IMR-90 (cell line): ENCODE data around the gene TIMM10. TPM values are rescaled to one million over a fixed set of nuclear protein-coding genes. Genes with fewer than 3 reads are reported as not detected.

Experiments used
- ATAC-seq: fragments of 200-7000 bp; cut with Tn5 transposase; 2 replicates; pipeline ENCODE4 v1.9.1; 2020; ENCODE audit warnings: low read depth, mild to moderate bottlenecking, moderate library complexity
- BruUV-seq: library from RNA; stranded (reverse); fragments of 400-500 nt; replicated peaks from 2 replicates; lab custom pipeline; 2021; lab: Mats Ljungman, UMichigan
- CTCF ChIA-PET: fragments of 300-600 bp; formaldehyde crosslinking; extraction: SDS; loops from one replicate; lab custom pipeline; 2021; ENCODE audit warnings: antibody characterized with exemption; lab: Yijun Ruan, JAX
- POLR2A ChIA-PET: fragments of 300-600 bp; sonication (Branson Sonifier 250); formaldehyde crosslinking; loops from one replicate; lab custom pipeline; 2022; ENCODE audit warnings: antibody characterized with exemption; ENCODE audit not compliant: unreplicated experiment; lab: Charles Lee
- DNase-seq: peaks from one replicate; pipeline ENCODE4 v3.0.0; 2013
- H2AFZ ChIP-seq: replicated peaks from 2 replicates; pipeline ENCODE3; 2013; ENCODE audit warnings: low read length, mild to moderate bottlenecking; ENCODE audit not compliant: poor library complexity
- H2AK5ac ChIP-seq: 2 replicates; pipeline ENCODE4 v1.6.1; 2013; ENCODE audit warnings: low read depth, low read length, inconsistent platforms
- H2AK9ac ChIP-seq: replicated peaks from 2 replicates; pipeline ENCODE3; 2013; ENCODE audit warnings: mild to moderate bottlenecking, low read depth, low read length, moderate library complexity; ENCODE audit not compliant: poor library complexity
- H2BK120ac ChIP-seq: 2 replicates; pipeline ENCODE4 v1.6.1; 2013; ENCODE audit warnings: low read depth, low read length, inconsistent platforms
- H2BK15ac ChIP-seq: 3 replicates; pipeline ENCODE4 v1.6.1; 2013; ENCODE audit warnings: low read depth, low read length, inconsistent platforms
- H2BK20ac ChIP-seq: 2 replicates; pipeline ENCODE4 v1.6.1; 2013; ENCODE audit warnings: low read depth, mild to moderate bottlenecking, inconsistent platforms, low read length, moderate library complexity
- H2BK5ac ChIP-seq: 2 replicates; pipeline ENCODE4 v1.6.1; 2013; ENCODE audit warnings: mild to moderate bottlenecking, low read depth, low read length, inconsistent platforms; ENCODE audit not compliant: poor library complexity, severe bottlenecking
- H3K14ac ChIP-seq: replicated peaks from 2 replicates; pipeline ENCODE4 v1.6.1; 2013; ENCODE audit warnings: low read depth, low read length, inconsistent platforms
- H3K18ac ChIP-seq: 2 replicates; pipeline ENCODE4 v1.6.1; 2013; ENCODE audit warnings: low read depth, low read length, control low read depth
- H3K23ac ChIP-seq: 2 replicates; pipeline ENCODE4 v1.6.1; 2013; ENCODE audit warnings: low read depth, low read length, inconsistent platforms
- H3K27ac ChIP-seq: 2 replicates; pipeline ENCODE4 v1.5.1; 2013; ENCODE audit warnings: mild to moderate bottlenecking, control low read depth, low read length; ENCODE audit not compliant: insufficient read depth
- H3K27me3 ChIP-seq: 2 replicates; pipeline ENCODE4 v1.6.1; 2013; ENCODE audit warnings: low read length; ENCODE audit not compliant: control insufficient read depth, insufficient read depth
- H3K36me3 ChIP-seq: 2 replicates; pipeline ENCODE4 v1.6.1; 2013; ENCODE audit warnings: low read length, mixed read lengths; ENCODE audit not compliant: control insufficient read depth, insufficient read depth
- H3K4ac ChIP-seq: 2 replicates; pipeline ENCODE4 v1.6.1; 2013; ENCODE audit warnings: low read depth, low read length, inconsistent platforms
- H3K4me1 ChIP-seq: 2 replicates; pipeline ENCODE4 v1.6.1; 2013; ENCODE audit warnings: low read length, mixed read lengths; ENCODE audit not compliant: control insufficient read depth, insufficient read depth
- H3K4me2 ChIP-seq: 2 replicates; pipeline ENCODE4 v1.6.1; 2013; ENCODE audit warnings: low read depth, mild to moderate bottlenecking, control low read depth, low read length, moderate library complexity
- H3K4me3 ChIP-seq: 2 replicates; pipeline ENCODE4 v1.5.1; 2013; ENCODE audit warnings: low read depth, mild to moderate bottlenecking, control low read depth, low read length, moderate library complexity; ENCODE audit not compliant: insufficient read depth
- H3K56ac ChIP-seq: 2 replicates; pipeline ENCODE4 v1.6.1; 2013; ENCODE audit warnings: low read length, inconsistent platforms; ENCODE audit not compliant: insufficient read depth; ENCODE audit errors: extremely low read depth
- H3K79me1 ChIP-seq, 2 experiments: 2 replicates each; pipeline ENCODE4 v1.6.1; 2013; ENCODE audit warnings: low read length in 2 of 2, inconsistent platforms in 1 of 2, low read depth in 1 of 2
- H3K9ac ChIP-seq: 2 replicates; pipeline ENCODE4 v1.6.1; 2013; ENCODE audit warnings: low read depth, low read length, control low read depth
- H3K9me1 ChIP-seq: 2 replicates; pipeline ENCODE4 v1.6.1; 2013; ENCODE audit warnings: low read length, inconsistent platforms; ENCODE audit not compliant: insufficient read depth
- H3K9me3 ChIP-seq: 2 replicates; pipeline ENCODE4 v1.6.1; 2013; ENCODE audit warnings: low read length; ENCODE audit not compliant: control insufficient read depth, insufficient read depth
- H4K20me1 ChIP-seq: 2 replicates; pipeline ENCODE4 v1.6.1; 2013; ENCODE audit warnings: low read length, inconsistent platforms; ENCODE audit not compliant: insufficient read depth
- H4K5ac ChIP-seq: 2 replicates; pipeline ENCODE4 v1.6.1; 2013; ENCODE audit warnings: mild to moderate bottlenecking, low read depth, low read length, control low read depth
- H4K8ac ChIP-seq, 2 experiments: 2 replicates each; pipeline ENCODE4 v1.6.1; 2013; ENCODE audit warnings: low read depth in 2 of 2, low read length in 2 of 2, control low read depth in 1 of 2, inconsistent platforms in 1 of 2
- H4K91ac ChIP-seq: 2 replicates; pipeline ENCODE4 v1.6.1; 2013; ENCODE audit warnings: low read depth, low read length, inconsistent platforms; ENCODE audit not compliant: insufficient read depth
- CTCF ChIP-seq: conservative IDR thresholded peaks from 2 replicates; pipeline ENCODE4 v1.5.1; 2012; ENCODE audit warnings: mild to moderate bottlenecking, low read depth, low read length, improper control_type of control experiment
- WGBS, 2 experiments: methylation state at CpG; one replicate each; pipeline versions ENCODE4 v1.1.5 to v1.1.7; 2013; ENCODE audit warnings: missing lambda C conversion rate in 2 of 2; ENCODE audit not compliant: insufficient read length in 1 of 2; ENCODE audit errors: extremely low coverage in 2 of 2; 5-methylcytosine and 5-hydroxymethylcytosine counted together
- dilution Hi-C: fragments of 300-500 bp; cut with HindIII; formaldehyde crosslinking; loops from one replicate; pipeline ENCODE4 v1.14.3; 2018; ENCODE audit warnings: low sequenced_read_pairs; ENCODE audit not compliant: unreplicated experiment
- in situ Hi-C: fragments of 300-500 bp; cut with MboI; formaldehyde crosslinking; loops from 3 replicates; pipeline ENCODE4 v1.14.3; 2019; ENCODE audit warnings: low sequenced_read_pairs, inconsistent platforms, mixed read lengths
- intact Hi-C: fragments of 100-400 bp; cut with micrococcal nuclease; formaldehyde crosslinking; loops from 2 replicates; pipeline ENCODE4 v1.10.0; 2022
- polyA plus RNA-seq, 3 experiments: library from polyadenylated mRNA; depleted of rRNA; stranded (reverse); fragments of >200 nt; gene quantifications; 2 replicates each; pipeline ENCODE4 v1.2.3, GENCODE V29; 2012; ENCODE audit warnings: low replicate concordance in 1 of 3
- total RNA-seq: library from RNA; depleted of rRNA; stranded (reverse); fragments of >200 nt; gene quantifications from 2 replicates; pipeline ENCODE4 v1.2.3, GENCODE V29; 2012

TIMM10 gene
- total and polyA plus RNA-seq, 2 of the 4 experiments (the other 2 are of a cell fraction), result 96.8 to 135 TPM

- dilution Hi-C loops, result no loop called here
- Histone ChIP-seq H4K20me1 (no peaks in the 10 kb centered on the region), H3K4me1 (no peaks in the 10 kb centered on the region), H3K79me1 (0 out of 4 replicates have a peak, but pooled peaks cover 0 to under 1% of the 10 kb centered on the region in 2 experiments), H4K8ac (no peak overlapping the region), H3K36me3 (no peaks in the 10 kb centered on the region), H3K56ac (no peak overlapping the region), H2BK5ac (no peak overlapping the region), H3K9me3 (no peaks in the 10 kb centered on the region), H2AK5ac (no peak overlapping the region), H3K4ac (no peak overlapping the region), H3K18ac (no peak overlapping the region), H4K5ac (no peak overlapping the region), H3K23ac (no peak overlapping the region), H2BK20ac (no peak overlapping the region), H3K14ac (no peak overlapping the region), H3K27ac (no peak overlapping the region), H3K9ac (no peak overlapping the region), H2AFZ (no peak overlapping the region), H2BK120ac (no peak overlapping the region), H4K91ac (no peak overlapping the region), H3K27me3 (no peaks in the 10 kb centered on the region), H2BK15ac (no peak overlapping the region), H2AK9ac (no peak overlapping the region), H3K4me2 (no peak overlapping the region), H3K4me3 (no peak overlapping the region), H3K9me1 (no peaks in the 10 kb centered on the region)
- ATAC-seq (no peak), DNase-seq (no peak)
- BruUV-seq, result no TSS peak
- no peak for TF ChIP-seq CTCF
- ChIA-PET POLR2A (no interaction called here), CTCF (interaction anchor here (2.1 kb wide), 1 partner anchor 27 kb away, joined by 6 read pairs; no protein-coding TSS in a partner anchor)
- in situ Hi-C loops, result loop anchor here (25.0 kb wide), 1 partner anchor 684 kb away; no protein-coding TSS in a partner anchor
- no CpG with 5 or more reads among the region's 2 CpGs for WGBS, 2 experiments
- intact Hi-C loops, result no loop called here
Observed at GRCh38 chr11:57521116-57521515, 9.4 kb downstream of the TIMM10 start.
